Psoas muscle (tissue), 8 donors: ENCODE results near the gene NANOS3. TPM values are rescaled to one million over a fixed set of nuclear protein-coding genes. Genes with fewer than 3 reads are reported as not detected.

Source experiments
- ATAC-seq, 4 donors: fragments of 200-7000 bp; cut with Tn5 transposase; one replicate each; pipeline ENCODE4 v1.9.1; 2020; ENCODE audit warnings: moderate library complexity in 3 of 4, mild to moderate bottlenecking in 2 of 4
- DNase-seq, 2 donors: peaks; one replicate each; pipeline ENCODE4 v3.0.0-alpha.2; 2020
- H3K27ac ChIP-seq: fragments of 200-600 bp; one replicate; pipeline ENCODE4 v1.8.0; 2022
- H3K27me3 ChIP-seq, 3 donors: fragments of 200-600 bp in 1 of 3; one replicate each; pipeline versions ENCODE4 v1.6.1 to v1.8.0; 2013 to 2022; ENCODE audit warnings: low read length in 2 of 3, mild to moderate bottlenecking in 2 of 3, moderate library complexity in 1 of 3; ENCODE audit not compliant: insufficient read depth in 3 of 3
- H3K36me3 ChIP-seq, 2 donors: fragments of 200-600 bp in 1 of 2; one replicate each; pipeline versions ENCODE4 v1.6.1 to v1.8.0; 2013 to 2022; ENCODE audit warnings: low read depth in 1 of 2, mild to moderate bottlenecking in 1 of 2, moderate library complexity in 1 of 2; ENCODE audit not compliant: insufficient read depth in 1 of 2
- H3K4me1 ChIP-seq: fragments of 200-600 bp; one replicate; pipeline ENCODE4 v1.8.0; 2022
- H3K4me3 ChIP-seq: fragments of 200-600 bp; one replicate; pipeline ENCODE4 v1.8.0; 2022; ENCODE audit warnings: mild to moderate bottlenecking
- H3K9me3 ChIP-seq: fragments of 200-600 bp; one replicate; pipeline ENCODE4 v1.8.0; 2022
- CTCF ChIP-seq: fragments of 200-600 bp; IDR thresholded peaks from one replicate; pipeline ENCODE4 v1.8.0; 2022; ENCODE audit warnings: antibody characterized with exemption
- WGBS, 3 donors: extraction: QIAGEN DNeasy Blood & Tissue Kit; methylation state at CpG; one replicate each; pipeline versions ENCODE4 v1.1.6 to v1.1.7; 2013; 5-methylcytosine and 5-hydroxymethylcytosine counted together
- intact Hi-C, 2 donors: fragments of 100-400 bp; cut with DNase I; formaldehyde crosslinking; loops; one replicate each; pipeline versions ENCODE4 v1.11.0 to v1.14.2; 2022
- polyA plus RNA-seq, 3 donors: library from polyadenylated mRNA; stranded (reverse); fragments of 200-250 nt; gene quantifications; one replicate each; pipeline ENCODE4 v1.2.3, GENCODE V29; 2013
- total RNA-seq, 4 donors: library from RNA; stranded (reverse); fragmentation: NEBNext Ultra II Directional in 2 of 4; extraction: Animal tissue kit (Norgen Biotek cat#: 25700) in 2 of 4; gene quantifications; one replicate each; pipeline versions ENCODE4 v1.2.1 to v1.2.4, GENCODE V29; 2021 to 2023
- donor health status: healthy with polysubstance abuse.
- donor health status: DM: no; HTN: no; CAD: no; lungs with moderate emphysema.
- donor health status: Bipolar disorder and iron deficiency.
- donor health status: healthy.
- donor health status: DM: yes; HTN: yes; CAD: no.
- donor health status: DM: no; HTN: no; CAD: no.
- donor health status: DM: no; HTN: no; CAD: no.
- donor health status: DM: yes; HTN: yes; CAD: no.

NANOS3 gene
- total and polyA plus RNA-seq, 7 donors, result not detected

GRCh38 chr19:13894552-13894951, 17.6 kb downstream of the NANOS3 start:
- Histone ChIP-seq H3K4me3 (no peak overlapping the region), H3K4me1 (no peaks in the 10 kb centered on the region), H3K27me3 (no peaks in the 10 kb centered on the region), H3K36me3 (no peaks in the 10 kb centered on the region), H3K27ac (no peak overlapping the region), H3K9me3 (no peaks in the 10 kb centered on the region)
- DNase-seq (no peak), ATAC-seq (no peak)
- intact Hi-C loops, result no loop called here
- WGBS, 3 donors, result 83 to 85% (median 85%) methylated on average over 5 of the region's 5 CpGs
- no peak for TF ChIP-seq CTCF

GRCh38 chr19:13896227-13896626, 19.3 kb downstream of the NANOS3 start:
- ATAC-seq (no peak), DNase-seq (no peak)
- Histone ChIP-seq H3K4me1 (no peaks in the 10 kb centered on the region), H3K36me3 (no peaks in the 10 kb centered on the region), H3K9me3 (no peaks in the 10 kb centered on the region), H3K27ac (no peak overlapping the region), H3K4me3 (no peak overlapping the region), H3K27me3 (no peaks in the 10 kb centered on the region)
- whole genome bisulfite sequencing, 3 donors, result 98 to 100% (median 99%) methylated on average over 2 of the region's 2 CpGs
- no peak for TF ChIP-seq CTCF
- intact Hi-C loops, result no loop called here

GRCh38 chr19:13899393-13899792, 22.5 kb downstream of the NANOS3 start:
- no peak for DNase-seq
- Histone ChIP-seq H3K4me3 (no peak overlapping the region), H3K9me3 (no peaks in the 10 kb centered on the region), H3K36me3 (no peaks in the 10 kb centered on the region), H3K27me3 (no peaks in the 10 kb centered on the region), H3K27ac (no peak overlapping the region), H3K4me1 (no peaks in the 10 kb centered on the region)
- no peak for TF ChIP-seq CTCF
- no peak for ATAC-seq
- intact Hi-C loops, result no loop called here
- WGBS, 3 donors, result 77 to 82% (median 82%) methylated on average over 10 of the region's 10 CpGs

GRCh38 chr19:13899912-13900584, 23.1 kb downstream of the NANOS3 start:
- 71 to 75% (median 74%) methylated on average over 5 of the region's 5 CpGs for WGBS, 3 donors
- H3K36me3 ChIP-seq, result no peaks in the 10 kb centered on the region
- no peak for DNase-seq
- intact Hi-C loops, result no loop called here
- no peaks in the 10 kb centered on the region for H3K4me1 ChIP-seq
- H3K27ac ChIP-seq, result no peak overlapping the region
- no peak for TF ChIP-seq CTCF
- no peaks in the 10 kb centered on the region for H3K27me3 ChIP-seq
- no peaks in the 10 kb centered on the region for H3K9me3 ChIP-seq
- no peak for ATAC-seq
- H3K4me3 ChIP-seq, result no peak overlapping the region

GRCh38 chr19:13902993-13903555, 26.1 kb downstream of the NANOS3 start:
- no peak for ATAC-seq

More at GRCh38 chr19:13902993-13903555, 26.1 kb downstream of the NANOS3 start:
- Histone ChIP-seq H3K27ac (no peak overlapping the region), H3K4me1 (peaks cover 3% of the 10 kb centered on the region), H3K4me3 (no peak overlapping the region), H3K36me3 (no peaks in the 10 kb centered on the region), H3K27me3 (no peaks in the 10 kb centered on the region), H3K9me3 (no peaks in the 10 kb centered on the region)
- no peak for DNase-seq
- 67 to 82% (median 75%) methylated on average over 4 of the region's 4 CpGs for WGBS, 3 donors
- no peak for TF ChIP-seq CTCF
- intact Hi-C loops, result no loop called here
